Rectal smooth muscle tissue (tissue), 1 donor: Measurements from ENCODE around the gene PKIG.

ENCODE experiments used
- H3K27ac ChIP-seq: one replicate; pipeline ENCODE4 v1.7.0; 2013; ENCODE audit warnings: low read depth, low read length, inconsistent platforms
- H3K27me3 ChIP-seq: one replicate; pipeline ENCODE4 v1.7.0; 2013; ENCODE audit warnings: low read length; ENCODE audit not compliant: control insufficient read depth, insufficient read depth
- H3K36me3 ChIP-seq: one replicate; pipeline ENCODE4 v1.7.0; 2013; ENCODE audit warnings: low read length; ENCODE audit not compliant: control insufficient read depth, insufficient read depth
- H3K4me1 ChIP-seq: one replicate; pipeline ENCODE4 v1.7.0; 2013; ENCODE audit warnings: low read length; ENCODE audit not compliant: control insufficient read depth, insufficient read depth
- H3K4me3 ChIP-seq: one replicate; pipeline ENCODE4 v1.7.0; 2013; ENCODE audit warnings: low read length
- H3K9ac ChIP-seq: one replicate; pipeline ENCODE4 v1.7.0; 2013; ENCODE audit warnings: low read length

PKIG gene

DNA sequence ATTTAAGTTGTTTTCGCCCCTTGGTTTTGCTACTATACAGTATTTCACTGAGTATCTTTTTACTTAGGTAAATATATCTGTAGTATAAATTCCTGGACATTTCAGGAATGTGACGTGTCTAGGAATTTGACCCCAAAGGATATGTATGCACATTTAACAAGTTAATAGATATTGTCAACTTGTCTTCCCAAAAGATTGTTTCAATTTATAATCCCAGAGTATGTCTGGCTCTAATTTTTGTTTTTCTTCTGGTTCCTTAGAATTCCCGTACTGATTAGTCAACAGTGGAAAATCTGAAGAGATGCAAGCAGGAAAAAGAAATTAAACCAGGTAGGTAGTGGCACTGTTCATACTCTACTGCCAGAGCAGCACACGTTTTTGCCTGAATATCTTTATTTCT lies 7.2 kb downstream of the PKIG start:
- no peak overlapping the region for H3K9ac ChIP-seq
- no peak overlapping the region for H3K27ac ChIP-seq
- no peaks in the 10 kb centered on the region for H3K27me3 ChIP-seq
- peaks cover 19% of the 10 kb centered on the region for H3K4me1 ChIP-seq
- peaks cover 7% of the 10 kb centered on the region for H3K36me3 ChIP-seq
- H3K4me3 ChIP-seq, result no peak overlapping the region

DNA sequence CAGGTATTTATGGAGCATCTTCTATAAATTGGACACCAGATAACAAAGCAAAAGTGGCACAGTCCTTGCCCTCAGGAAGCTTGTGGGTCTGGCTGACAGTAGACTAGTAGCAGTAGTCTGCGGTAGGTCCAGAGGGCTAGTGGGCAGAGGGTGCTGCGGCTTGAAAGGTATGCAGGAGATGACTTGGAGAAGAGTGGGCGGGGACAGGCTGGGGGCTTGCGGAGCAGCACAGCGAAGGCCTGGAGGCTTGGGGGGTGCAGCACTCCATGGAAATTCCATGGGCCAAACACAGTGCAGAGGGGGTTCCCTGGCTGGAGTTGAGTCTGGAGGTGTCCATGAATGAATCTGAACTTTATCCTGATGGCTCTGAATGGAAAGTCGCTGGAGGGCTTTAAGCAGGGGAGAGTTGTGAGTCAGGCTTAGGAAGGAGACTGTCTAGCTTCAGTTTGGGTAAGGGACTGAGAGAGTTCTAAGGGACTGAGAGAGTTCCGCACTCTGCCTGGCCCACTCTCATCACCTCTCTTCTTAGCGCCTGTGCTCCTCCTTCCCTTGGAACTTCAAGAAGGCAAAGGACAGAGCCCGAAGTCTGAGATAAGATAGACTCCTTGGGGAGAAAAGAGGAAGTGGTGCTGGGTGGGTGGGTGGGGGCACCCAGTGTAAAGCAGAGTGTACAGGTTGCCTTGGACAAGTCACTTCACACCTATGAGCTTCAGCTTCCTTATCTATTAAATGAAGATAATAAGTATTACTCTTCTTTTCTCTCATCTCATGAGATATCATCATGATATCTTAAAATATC lies 8.8 kb downstream of the PKIG start:
- Histone ChIP-seq H3K27ac (no peak overlapping the region), H3K4me1 (peaks cover 13% of the 10 kb centered on the region), H3K36me3 (peaks cover 7% of the 10 kb centered on the region), H3K27me3 (no peaks in the 10 kb centered on the region), H3K4me3 (no peak overlapping the region), H3K9ac (no peak overlapping the region)

DNA sequence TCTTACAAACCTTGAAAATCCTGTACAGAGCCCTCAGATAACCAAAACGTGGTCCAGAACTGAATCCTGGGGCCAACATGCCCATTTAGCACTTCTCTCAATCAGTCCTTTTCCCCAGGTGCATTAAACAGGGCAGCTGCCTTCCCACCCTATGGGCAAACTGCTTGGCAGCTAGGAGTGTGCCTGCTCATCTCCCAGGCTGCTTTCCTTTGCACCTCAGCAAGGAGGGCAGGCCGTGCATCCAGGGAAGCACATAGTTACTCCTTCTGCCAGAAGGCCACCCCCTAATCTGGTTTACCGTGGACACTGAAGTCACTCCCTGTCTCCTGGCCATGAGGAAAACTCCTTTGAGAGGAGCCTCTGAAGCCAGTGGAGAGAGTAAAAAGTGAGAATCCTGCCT lies 10.0 kb downstream of the PKIG start:
- Histone ChIP-seq H3K4me1 (peaks cover 7% of the 10 kb centered on the region), H3K36me3 (peaks cover 7% of the 10 kb centered on the region), H3K27ac (no peak overlapping the region), H3K27me3 (no peaks in the 10 kb centered on the region), H3K9ac (no peak overlapping the region), H3K4me3 (no peak overlapping the region)

DNA sequence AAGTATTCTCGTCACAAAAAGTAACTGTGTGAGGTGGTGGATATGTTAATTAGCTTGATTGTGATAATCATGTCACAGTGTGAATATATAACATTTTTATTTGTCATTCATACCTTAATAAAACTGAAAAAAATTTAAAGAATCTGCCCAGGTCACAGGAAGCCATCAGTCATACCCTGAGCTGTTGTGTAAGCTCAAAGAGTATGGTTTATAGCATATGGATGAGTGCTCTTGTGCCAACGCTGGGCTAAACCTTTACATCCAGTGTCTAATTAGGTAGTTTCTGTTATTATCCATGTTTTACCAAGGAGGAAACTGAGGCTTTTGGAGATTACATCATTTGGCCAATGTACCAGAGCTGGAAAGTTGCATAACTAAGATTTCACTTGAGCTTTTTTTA lies 11.4 kb downstream of the PKIG start:
- no peak overlapping the region for H3K9ac ChIP-seq
- no peaks in the 10 kb centered on the region for H3K27me3 ChIP-seq
- peaks cover 18% of the 10 kb centered on the region for H3K4me1 ChIP-seq
- peak overlapping the region; percentile 0 for H3K27ac ChIP-seq
- no peak overlapping the region for H3K4me3 ChIP-seq
- peaks cover 7% of the 10 kb centered on the region for H3K36me3 ChIP-seq

DNA sequence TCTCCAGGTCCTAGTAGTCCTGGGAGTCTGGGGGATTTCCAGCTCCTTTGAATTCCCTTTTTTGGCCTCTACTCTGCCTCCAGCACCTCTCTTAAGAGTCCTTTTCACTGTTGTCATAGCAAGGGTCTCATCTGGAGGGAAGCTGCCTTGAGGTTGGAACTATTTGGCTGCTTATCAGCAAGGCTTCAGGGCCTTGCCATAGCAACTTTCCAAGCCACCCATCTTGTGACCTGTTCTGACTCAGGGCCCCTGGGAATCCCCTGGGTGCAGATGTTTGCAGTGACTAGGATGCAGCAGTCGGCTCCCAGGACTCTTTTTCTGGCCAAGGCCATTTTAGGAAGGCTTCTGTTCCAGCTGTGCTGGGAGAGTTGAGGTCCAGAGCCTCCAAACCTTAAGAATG lies 12.4 kb downstream of the PKIG start:
- peak overlapping the region; percentile 0 for H3K27ac ChIP-seq
- H3K9ac ChIP-seq, result no peak overlapping the region
- H3K4me1 ChIP-seq, result peaks cover 24% of the 10 kb centered on the region

DNA sequence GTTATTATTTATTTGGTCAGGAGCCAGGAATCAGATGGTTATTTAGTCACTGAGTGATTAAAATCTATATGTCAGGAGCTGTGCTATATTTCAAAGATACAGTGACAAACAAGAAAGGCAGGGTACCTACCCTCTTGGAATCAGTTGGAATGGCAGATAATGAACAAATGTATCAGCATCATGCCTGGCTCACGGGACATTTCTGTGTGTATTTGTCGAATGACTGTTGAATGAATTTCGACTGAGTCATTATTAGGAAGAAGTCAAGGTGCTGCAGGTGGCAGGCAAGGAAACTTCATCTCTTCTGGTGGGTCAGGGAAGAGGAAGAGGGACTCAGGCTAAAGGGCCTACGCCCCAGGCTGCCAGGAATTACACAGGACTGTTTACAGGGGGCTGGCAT lies 13.6 kb downstream of the PKIG start:
- Histone ChIP-seq H3K4me3 (no peak overlapping the region), H3K27me3 (no peaks in the 10 kb centered on the region), H3K27ac (no peak overlapping the region), H3K36me3 (peaks cover 2% of the 10 kb centered on the region), H3K4me1 (peaks cover 37% of the 10 kb centered on the region), H3K9ac (no peak overlapping the region)

More for the DNA sequence above, 12.4 kb downstream of the PKIG start:
- Histone ChIP-seq H3K27me3 (no peaks in the 10 kb centered on the region), H3K4me3 (no peak overlapping the region), H3K36me3 (peaks cover 7% of the 10 kb centered on the region)

DNA sequence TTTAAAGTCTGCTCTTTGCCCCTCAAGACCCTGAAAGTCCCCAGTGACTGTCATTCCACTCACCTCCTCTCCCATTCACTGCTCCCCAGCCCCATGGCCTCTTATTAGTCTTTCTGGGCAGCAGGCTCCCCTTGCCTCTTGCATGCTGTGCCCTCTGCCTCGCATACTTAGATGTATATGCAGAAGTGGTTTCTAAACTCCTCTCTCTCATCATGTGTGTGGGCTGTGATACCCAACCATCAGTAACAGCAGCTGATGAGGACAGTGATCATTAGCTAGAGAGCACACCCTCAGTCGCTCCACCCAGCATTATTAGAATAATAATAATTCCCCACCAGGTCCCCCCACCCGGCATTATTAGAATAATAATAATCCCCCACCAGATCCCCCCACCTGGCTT lies 14.5 kb downstream of the PKIG start:
- Histone ChIP-seq H3K27me3 (no peaks in the 10 kb centered on the region), H3K9ac (no peak overlapping the region), H3K4me1 (peaks cover 45% of the 10 kb centered on the region), H3K27ac (peak overlapping the region; percentile 12), H3K4me3 (no peak overlapping the region), H3K36me3 (no peaks in the 10 kb centered on the region)

DNA sequence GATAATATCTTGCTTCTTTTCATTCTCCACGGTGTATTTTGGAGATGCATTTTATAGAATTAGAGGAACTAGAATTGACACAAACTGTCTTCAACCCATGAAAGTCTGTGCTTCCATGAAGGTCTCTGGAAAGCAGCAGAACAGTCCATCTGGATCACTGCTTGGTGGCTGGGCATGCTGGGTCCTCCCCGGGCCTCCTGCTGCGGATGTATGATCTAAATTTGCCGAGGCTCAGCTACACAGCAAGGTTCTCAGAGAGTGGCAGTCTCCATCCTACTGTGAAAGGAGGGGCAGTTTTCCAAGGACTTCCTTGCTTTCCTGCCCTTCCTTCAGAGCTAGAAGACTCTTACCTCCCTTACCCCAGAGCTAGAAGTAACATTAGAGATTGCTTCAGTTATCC lies 15.1 kb downstream of the PKIG start:
- peak overlapping the region; percentile 69 for H3K27ac ChIP-seq
- no peak overlapping the region for H3K4me3 ChIP-seq
- no peaks in the 10 kb centered on the region for H3K36me3 ChIP-seq
- peaks cover 50% of the 10 kb centered on the region for H3K4me1 ChIP-seq
- no peaks in the 10 kb centered on the region for H3K27me3 ChIP-seq
- no peak overlapping the region for H3K9ac ChIP-seq

DNA sequence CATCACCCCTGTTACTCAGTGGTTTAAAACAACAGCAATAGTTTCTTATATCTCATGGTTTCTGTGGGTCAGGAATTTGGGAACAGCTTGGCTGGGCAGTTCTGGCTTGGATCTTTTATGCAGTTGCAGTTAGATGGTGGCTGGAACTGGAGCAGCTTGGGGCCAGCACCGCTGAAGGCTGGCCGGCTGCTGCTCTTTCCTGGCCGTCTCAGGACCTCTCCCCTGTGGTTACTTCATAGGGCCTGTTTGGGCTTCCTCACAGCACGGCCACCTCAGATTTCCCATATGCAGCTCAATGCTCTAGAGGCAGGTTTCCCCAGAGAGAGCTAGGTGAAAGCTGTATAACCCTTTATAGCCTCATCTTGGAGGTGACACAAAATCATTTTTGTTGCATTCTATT lies 15.6 kb downstream of the PKIG start:
- Histone ChIP-seq H3K27me3 (no peaks in the 10 kb centered on the region), H3K27ac (peak overlapping the region; percentile 69), H3K9ac (no peak overlapping the region), H3K4me1 (peaks cover 50% of the 10 kb centered on the region), H3K4me3 (no peak overlapping the region), H3K36me3 (no peaks in the 10 kb centered on the region)

DNA sequence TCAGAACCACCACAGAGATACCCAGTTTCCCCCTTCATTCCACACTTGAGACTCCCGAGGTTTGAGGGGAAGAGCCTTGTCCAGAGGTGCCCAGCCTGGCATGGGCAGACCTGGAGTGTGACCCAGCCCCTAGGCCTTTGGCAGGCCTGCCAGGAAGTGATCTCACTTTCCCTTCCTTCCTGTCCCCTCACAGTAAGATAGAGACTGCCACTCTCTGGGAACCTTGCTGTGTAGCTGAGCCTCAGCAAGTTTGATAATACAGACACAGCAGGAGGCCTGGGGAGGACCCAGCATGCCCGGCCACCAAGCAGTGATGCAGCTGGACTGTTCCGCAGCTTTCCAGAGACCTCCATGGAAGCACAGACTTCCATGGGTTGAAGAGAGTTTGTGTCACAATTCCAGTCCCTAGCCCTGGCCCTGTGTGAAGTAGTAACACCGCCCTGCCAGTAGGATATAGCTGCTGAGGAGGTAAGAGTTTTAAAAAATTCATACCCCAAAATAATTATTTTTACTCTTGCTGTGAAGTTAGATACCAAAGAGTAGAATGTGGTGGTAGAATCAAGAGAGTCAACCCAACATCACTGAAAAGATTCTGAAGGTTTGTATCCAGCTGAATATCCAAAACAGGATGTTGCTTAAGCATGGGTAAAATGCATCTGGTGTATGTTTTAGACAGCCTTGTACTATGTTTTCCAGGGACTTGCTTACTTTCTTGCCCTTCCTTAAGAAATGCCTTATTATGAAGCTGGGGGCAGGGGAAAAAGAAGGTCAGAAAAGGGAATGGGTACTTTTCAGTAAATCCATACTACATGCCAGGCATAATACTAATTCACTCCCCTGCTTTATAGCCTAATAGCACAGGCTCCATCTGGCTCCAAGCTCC lies 16.3 kb downstream of the PKIG start:
- H3K9ac ChIP-seq, result no peak overlapping the region
- H3K36me3 ChIP-seq, result no peaks in the 10 kb centered on the region
- peak overlapping the region; percentile 69 for H3K27ac ChIP-seq
- H3K4me1 ChIP-seq, result peaks cover 50% of the 10 kb centered on the region
- no peaks in the 10 kb centered on the region for H3K27me3 ChIP-seq
- no peak overlapping the region for H3K4me3 ChIP-seq

DNA sequence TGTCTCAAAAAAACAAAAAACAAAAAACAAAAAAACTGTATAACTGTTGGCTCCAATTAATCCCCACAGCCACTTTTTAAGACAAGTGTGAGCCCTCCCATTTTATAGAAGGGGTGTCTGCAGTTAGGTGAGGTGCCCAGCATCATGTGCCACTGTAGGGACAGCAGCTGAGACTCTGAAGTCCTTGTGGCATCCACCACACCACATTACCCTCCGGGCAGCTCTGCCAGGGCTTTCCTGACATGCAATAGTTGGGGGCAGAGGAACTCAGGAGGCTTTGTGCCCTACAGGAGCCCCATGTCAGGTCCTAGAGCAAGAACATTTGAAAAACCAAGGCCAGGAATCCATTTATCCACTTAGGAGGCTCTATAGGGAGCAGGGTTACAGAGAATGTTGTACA lies 17.3 kb downstream of the PKIG start:
- Histone ChIP-seq H3K27ac (peak overlapping the region; percentile 76), H3K4me1 (peaks cover 46% of the 10 kb centered on the region), H3K4me3 (no peak overlapping the region), H3K9ac (no peak overlapping the region), H3K36me3 (no peaks in the 10 kb centered on the region), H3K27me3 (no peaks in the 10 kb centered on the region)

DNA sequence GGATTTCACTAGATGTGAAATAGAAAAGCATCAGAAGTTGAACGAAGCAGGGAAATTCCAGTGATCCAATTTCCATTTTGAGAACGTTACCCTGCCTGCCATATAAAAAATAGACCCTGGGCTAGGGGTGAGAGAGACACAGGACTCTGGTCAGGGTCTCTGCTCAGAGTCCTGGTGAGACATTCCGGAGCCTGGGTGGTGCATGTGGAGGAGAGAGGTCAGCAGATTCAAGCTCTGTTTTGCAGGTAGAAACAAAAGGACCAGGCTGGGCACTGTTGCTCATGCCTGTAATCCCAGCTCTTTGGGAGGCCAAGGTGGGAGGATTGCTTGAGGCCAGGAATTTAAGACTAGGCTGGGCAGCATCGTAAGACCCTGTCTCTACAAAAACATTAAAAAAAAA lies 17.9 kb downstream of the PKIG start:
- Histone ChIP-seq H3K27ac (peak overlapping the region; percentile 76), H3K4me1 (peaks cover 43% of the 10 kb centered on the region), H3K36me3 (no peaks in the 10 kb centered on the region), H3K9ac (no peak overlapping the region), H3K27me3 (no peaks in the 10 kb centered on the region), H3K4me3 (no peak overlapping the region)
